Measurements from ENCODE around the gene MBP. TPM values are rescaled to one million over a fixed set of nuclear protein-coding genes. Genes with fewer than 3 reads are reported as not detected.

The MBP gene
- total and polyA plus RNA-seq, 2 experiments from 2014 or later: 18.4 to 22.9 TPM

DNA sequence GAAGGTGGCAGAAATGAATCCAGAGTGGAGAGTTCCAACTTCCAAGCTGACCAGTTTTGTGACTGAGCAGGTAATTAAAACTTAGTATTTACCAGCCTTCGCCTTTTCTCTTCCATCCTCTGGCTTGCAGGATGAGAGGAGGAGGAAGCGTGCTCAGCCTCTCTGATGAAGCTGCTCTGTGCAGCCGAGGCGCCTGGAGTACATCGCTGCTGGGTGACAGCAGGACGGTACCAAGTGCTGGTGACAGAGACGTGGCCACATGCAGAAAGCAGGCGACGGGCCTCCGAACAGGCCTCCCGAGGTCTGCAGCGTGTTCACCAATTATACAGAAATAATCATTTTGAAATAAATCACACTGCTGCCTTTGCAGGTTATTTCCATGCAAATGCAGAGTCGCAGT lies 95.0 kb downstream of the MBP start (continued):
- TF ChIP-seq, protein P1, sequence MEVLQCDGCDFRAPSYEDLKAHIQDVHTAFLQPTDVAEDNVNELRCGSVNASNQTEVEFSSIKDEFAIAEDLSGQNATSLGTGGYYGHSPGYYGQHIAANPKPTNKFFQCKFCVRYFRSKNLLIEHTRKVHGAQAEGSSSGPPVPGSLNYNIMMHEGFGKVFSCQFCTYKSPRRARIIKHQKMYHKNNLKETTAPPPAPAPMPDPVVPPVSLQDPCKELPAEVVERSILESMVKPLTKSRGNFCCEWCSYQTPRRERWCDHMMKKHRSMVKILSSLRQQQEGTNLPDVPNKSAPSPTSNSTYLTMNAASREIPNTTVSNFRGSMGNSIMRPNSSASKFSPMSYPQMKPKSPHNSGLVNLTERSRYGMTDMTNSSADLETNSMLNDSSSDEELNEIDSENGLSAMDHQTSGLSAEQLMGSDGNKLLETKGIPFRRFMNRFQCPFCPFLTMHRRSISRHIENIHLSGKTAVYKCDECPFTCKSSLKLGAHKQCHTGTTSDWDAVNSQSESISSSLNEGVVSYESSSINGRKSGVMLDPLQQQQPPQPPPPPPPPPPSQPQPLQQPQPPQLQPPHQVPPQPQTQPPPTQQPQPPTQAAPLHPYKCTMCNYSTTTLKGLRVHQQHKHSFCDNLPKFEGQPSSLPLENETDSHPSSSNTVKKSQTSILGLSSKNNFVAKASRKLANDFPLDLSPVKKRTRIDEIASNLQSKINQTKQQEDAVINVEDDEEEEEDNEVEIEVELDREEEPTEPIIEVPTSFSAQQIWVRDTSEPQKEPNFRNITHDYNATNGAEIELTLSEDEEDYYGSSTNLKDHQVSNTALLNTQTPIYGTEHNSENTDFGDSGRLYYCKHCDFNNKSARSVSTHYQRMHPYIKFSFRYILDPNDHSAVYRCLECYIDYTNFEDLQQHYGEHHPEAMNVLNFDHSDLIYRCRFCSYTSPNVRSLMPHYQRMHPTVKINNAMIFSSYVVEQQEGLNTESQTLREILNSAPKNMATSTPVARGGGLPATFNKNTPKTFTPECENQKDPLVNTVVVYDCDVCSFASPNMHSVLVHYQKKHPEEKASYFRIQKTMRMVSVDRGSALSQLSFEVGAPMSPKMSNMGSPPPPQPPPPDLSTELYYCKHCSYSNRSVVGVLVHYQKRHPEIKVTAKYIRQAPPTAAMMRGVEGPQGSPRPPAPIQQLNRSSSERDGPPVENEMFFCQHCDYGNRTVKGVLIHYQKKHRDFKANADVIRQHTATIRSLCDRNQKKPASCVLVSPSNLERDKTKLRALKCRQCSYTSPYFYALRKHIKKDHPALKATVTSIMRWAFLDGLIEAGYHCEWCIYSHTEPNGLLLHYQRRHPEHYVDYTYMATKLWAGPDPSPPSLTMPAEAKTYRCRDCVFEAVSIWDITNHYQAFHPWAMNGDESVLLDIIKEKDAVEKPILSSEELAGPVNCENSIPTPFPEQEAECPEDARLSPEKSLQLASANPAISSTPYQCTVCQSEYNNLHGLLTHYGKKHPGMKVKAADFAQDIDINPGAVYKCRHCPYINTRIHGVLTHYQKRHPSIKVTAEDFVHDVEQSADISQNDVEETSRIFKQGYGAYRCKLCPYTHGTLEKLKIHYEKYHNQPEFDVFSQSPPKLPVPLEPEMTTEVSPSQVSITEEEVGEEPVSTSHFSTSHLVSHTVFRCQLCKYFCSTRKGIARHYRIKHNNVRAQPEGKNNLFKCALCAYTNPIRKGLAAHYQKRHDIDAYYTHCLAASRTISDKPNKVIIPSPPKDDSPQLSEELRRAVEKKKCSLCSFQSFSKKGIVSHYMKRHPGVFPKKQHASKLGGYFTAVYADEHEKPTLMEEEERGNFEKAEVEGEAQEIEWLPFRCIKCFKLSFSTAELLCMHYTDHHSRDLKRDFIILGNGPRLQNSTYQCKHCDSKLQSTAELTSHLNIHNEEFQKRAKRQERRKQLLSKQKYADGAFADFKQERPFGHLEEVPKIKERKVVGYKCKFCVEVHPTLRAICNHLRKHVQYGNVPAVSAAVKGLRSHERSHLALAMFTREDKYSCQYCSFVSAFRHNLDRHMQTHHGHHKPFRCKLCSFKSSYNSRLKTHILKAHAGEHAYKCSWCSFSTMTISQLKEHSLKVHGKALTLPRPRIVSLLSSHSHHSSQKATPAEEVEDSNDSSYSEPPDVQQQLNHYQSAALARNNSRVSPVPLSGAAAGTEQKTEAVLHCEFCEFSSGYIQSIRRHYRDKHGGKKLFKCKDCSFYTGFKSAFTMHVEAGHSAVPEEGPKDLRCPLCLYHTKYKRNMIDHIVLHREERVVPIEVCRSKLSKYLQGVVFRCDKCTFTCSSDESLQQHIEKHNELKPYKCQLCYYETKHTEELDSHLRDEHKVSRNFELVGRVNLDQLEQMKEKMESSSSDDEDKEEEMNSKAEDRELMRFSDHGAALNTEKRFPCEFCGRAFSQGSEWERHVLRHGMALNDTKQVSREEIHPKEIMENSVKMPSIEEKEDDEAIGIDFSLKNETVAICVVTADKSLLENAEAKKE (CRISPR knock-in tag; IDR thresholded peaks at IDR 0.05): no peak
- no peak for TF ChIP-seq STAT1 (IDR thresholded peaks at IDR 0.05; ENCODE audit: unreplicated experiment)
- no peak for TF ChIP-seq NANOG (IDR thresholded peaks at IDR 0.05; ENCODE audit: borderline replicate concordance)
- TF ChIP-seq ZNF114 (CRISPR knock-in tag; IDR thresholded peaks at IDR 0.05): no peak
- TF ChIP-seq JUNB (IDR thresholded peaks at IDR 0.05; ENCODE audit: unreplicated experiment): no peak
- TF ChIP-seq EZH2 (IDR thresholded peaks at IDR 0.05; ENCODE audit: low read depth, unreplicated experiment): no peak
- TF ChIP-seq, protein P2, sequence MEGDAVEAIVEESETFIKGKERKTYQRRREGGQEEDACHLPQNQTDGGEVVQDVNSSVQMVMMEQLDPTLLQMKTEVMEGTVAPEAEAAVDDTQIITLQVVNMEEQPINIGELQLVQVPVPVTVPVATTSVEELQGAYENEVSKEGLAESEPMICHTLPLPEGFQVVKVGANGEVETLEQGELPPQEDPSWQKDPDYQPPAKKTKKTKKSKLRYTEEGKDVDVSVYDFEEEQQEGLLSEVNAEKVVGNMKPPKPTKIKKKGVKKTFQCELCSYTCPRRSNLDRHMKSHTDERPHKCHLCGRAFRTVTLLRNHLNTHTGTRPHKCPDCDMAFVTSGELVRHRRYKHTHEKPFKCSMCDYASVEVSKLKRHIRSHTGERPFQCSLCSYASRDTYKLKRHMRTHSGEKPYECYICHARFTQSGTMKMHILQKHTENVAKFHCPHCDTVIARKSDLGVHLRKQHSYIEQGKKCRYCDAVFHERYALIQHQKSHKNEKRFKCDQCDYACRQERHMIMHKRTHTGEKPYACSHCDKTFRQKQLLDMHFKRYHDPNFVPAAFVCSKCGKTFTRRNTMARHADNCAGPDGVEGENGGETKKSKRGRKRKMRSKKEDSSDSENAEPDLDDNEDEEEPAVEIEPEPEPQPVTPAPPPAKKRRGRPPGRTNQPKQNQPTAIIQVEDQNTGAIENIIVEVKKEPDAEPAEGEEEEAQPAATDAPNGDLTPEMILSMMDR (conservative IDR thresholded peaks at IDR 0.05; ENCODE audit: low read depth in 2 of 2): no peak
- TF ChIP-seq EZH2phosphoT487 (IDR thresholded peaks at IDR 0.05; ENCODE audit: unreplicated experiment): no peak
- TF ChIP-seq, protein P3, sequence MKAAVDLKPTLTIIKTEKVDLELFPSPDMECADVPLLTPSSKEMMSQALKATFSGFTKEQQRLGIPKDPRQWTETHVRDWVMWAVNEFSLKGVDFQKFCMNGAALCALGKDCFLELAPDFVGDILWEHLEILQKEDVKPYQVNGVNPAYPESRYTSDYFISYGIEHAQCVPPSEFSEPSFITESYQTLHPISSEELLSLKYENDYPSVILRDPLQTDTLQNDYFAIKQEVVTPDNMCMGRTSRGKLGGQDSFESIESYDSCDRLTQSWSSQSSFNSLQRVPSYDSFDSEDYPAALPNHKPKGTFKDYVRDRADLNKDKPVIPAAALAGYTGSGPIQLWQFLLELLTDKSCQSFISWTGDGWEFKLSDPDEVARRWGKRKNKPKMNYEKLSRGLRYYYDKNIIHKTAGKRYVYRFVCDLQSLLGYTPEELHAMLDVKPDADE (IDR thresholded peaks at IDR 0.05): no peak
- TF ChIP-seq POLR2AphosphoS5 (IDR thresholded peaks at IDR 0.05; ENCODE audit: low read depth): no peak
- no peak for TF ChIP-seq CREB1 (CRISPR knock-in tag; IDR thresholded peaks at IDR 0.05; ENCODE audit: low read depth)

Data from GM23338 (cell line).